ENCODE data around the gene NKRF.

GRCh38 chrX:119636419-119636818 is 30.2 kb upstream of the NKRF start:
- TF ChIP-seq CTCF (conservative IDR thresholded peaks at IDR 0.05; ENCODE audit: low read depth, low read length), result no peak
- TF ChIP-seq EZH2 (IDR thresholded peaks at IDR 0.05; ENCODE audit: borderline replicate concordance, low read depth, low read length, poor library complexity, severe bottlenecking), result no peak
